ENCODE data around the gene PLAC8L1.

PLAC8L1 gene

DNA sequence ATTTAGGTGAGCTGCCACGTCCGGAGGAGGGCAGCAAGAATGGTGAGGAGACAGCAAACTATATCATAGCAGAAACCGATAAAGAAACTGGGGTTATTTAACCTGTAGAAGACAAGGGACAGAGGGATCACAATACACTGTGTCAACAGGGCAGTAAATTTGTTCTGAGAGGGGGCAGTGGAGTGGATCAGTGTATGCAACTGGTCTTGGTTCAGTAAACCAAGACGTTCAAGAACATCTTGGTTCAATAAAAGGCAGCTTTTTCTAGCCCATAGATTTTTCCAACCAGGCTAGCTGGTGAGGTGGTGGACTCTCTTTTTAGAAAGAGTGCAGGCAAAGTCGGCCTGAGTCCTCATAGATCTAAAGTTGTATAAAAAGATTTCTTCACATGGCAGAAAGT is 55.3 kb downstream of the PLAC8L1 start:
- Histone ChIP-seq H3K4me1 (ENCODE audit: control insufficient read depth, low read length) (no peaks in the 10 kb centered on the region), H3K36me3 (ENCODE audit: control insufficient read depth, low read length) (no peaks in the 10 kb centered on the region), H3K27ac (ENCODE audit: low read depth, low read length) (no peak overlapping the region), H3K27me3 (ENCODE audit: control insufficient read depth, low read length) (peaks cover 14% of the 10 kb centered on the region), H3K9me2 (replicated peaks; ENCODE audit: control insufficient read depth, low read length) (no peaks in the 10 kb centered on the region), H3K4me2 (ENCODE audit: low read length) (no peak overlapping the region), H4K20me1 (ENCODE audit: control insufficient read depth, insufficient read depth, low read depth, low read length) (no peaks in the 10 kb centered on the region), H3K79me2 (ENCODE audit: control insufficient read depth, low read length) (no peaks in the 10 kb centered on the region), H3K9me3 (ENCODE audit: control insufficient read depth, insufficient read depth, low read length) (no peaks in the 10 kb centered on the region), H3K4me3 (ENCODE audit: low read length) (no peak overlapping the region), H3F3A (ENCODE audit: control insufficient read depth, insufficient read depth) (no peaks in the 10 kb centered on the region)
- no peak for TF ChIP-seq EZH2phosphoT487 (IDR thresholded peaks at IDR 0.05; ENCODE audit: borderline replicate concordance, low read length)
- TF ChIP-seq, protein P1, sequence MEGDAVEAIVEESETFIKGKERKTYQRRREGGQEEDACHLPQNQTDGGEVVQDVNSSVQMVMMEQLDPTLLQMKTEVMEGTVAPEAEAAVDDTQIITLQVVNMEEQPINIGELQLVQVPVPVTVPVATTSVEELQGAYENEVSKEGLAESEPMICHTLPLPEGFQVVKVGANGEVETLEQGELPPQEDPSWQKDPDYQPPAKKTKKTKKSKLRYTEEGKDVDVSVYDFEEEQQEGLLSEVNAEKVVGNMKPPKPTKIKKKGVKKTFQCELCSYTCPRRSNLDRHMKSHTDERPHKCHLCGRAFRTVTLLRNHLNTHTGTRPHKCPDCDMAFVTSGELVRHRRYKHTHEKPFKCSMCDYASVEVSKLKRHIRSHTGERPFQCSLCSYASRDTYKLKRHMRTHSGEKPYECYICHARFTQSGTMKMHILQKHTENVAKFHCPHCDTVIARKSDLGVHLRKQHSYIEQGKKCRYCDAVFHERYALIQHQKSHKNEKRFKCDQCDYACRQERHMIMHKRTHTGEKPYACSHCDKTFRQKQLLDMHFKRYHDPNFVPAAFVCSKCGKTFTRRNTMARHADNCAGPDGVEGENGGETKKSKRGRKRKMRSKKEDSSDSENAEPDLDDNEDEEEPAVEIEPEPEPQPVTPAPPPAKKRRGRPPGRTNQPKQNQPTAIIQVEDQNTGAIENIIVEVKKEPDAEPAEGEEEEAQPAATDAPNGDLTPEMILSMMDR (IDR thresholded peaks at IDR 0.05; ENCODE audit: low read depth, low read length, poor library complexity, severe bottlenecking): no peak

DNA sequence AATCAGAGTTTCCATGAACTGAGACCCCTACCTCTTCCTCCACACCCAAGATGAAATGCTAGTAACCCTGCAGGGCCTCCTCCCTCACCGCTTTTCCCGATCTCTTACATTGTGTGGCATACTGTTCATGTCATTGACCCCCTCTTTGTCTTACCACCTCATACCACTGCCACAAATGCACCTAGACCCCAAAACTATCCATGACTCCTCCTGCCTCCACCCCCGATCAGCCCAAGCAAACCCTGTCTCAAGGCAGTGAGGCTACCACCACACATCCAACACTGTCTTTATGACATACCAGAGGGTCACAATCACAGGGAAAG is 55.7 kb downstream of the PLAC8L1 start:
- no peaks in the 10 kb centered on the region for H3K79me2 ChIP-seq (ENCODE audit: control insufficient read depth, low read length)
- H3K36me3 ChIP-seq (ENCODE audit: control insufficient read depth, low read length): no peaks in the 10 kb centered on the region
- TF ChIP-seq EZH2phosphoT487 (IDR thresholded peaks at IDR 0.05; ENCODE audit: borderline replicate concordance, low read length): no peak
- TF ChIP-seq, protein P1 (IDR thresholded peaks at IDR 0.05; ENCODE audit: low read depth, low read length, poor library complexity, severe bottlenecking): peak; percentile 5
- H3K9me3 ChIP-seq (ENCODE audit: control insufficient read depth, insufficient read depth, low read length): no peaks in the 10 kb centered on the region
- H3K27ac ChIP-seq (ENCODE audit: low read depth, low read length): no peak overlapping the region
- H4K20me1 ChIP-seq (ENCODE audit: control insufficient read depth, insufficient read depth, low read depth, low read length): no peaks in the 10 kb centered on the region
- H3K4me3 ChIP-seq (ENCODE audit: low read length): no peak overlapping the region
- H3K27me3 ChIP-seq (ENCODE audit: control insufficient read depth, low read length): peaks cover 14% of the 10 kb centered on the region; the same call in 1 of the 2 replicates
- no peaks in the 10 kb centered on the region for H3F3A ChIP-seq (ENCODE audit: control insufficient read depth, insufficient read depth)
- no peak overlapping the region for H3K4me2 ChIP-seq (ENCODE audit: low read length)
- no peaks in the 10 kb centered on the region for H3K9me2 ChIP-seq (replicated peaks; ENCODE audit: control insufficient read depth, low read length)
- H3K4me1 ChIP-seq (ENCODE audit: control insufficient read depth, low read length): no peaks in the 10 kb centered on the region

DNA sequence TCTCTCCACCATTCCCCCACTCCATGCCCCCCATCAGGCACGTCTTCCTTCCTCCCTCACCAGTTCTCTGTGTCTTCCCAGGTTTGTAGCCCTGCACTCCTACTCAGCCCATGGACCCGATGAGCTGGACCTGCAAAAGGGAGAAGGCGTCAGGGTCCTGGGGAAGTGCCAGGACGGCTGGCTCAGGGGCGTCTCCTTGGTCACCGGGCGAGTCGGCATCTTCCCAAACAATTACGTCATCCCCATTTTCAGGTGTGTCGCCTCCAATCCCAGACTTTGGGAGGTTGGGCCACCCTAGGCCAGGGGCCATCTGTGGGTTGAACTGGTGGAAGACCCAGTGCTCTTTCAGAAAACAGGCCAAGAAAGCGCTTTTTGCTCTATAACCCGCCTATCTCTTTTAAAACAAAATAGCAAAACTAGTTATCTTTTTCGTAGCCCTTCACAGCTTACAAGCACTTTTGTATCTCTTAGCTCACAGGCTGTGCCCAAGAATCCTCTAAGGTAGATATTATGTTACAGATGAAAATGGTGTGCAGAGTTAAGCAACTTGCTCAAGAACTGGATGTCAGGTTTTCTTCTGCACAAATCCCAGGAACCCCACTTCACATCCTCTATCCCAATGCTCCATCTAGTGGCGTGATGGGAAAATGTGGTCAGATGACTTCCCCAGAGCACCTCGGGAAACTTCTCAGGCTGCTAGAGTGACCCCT is 56.2 kb downstream of the PLAC8L1 start:
- no peaks in the 10 kb centered on the region for H3K9me3 ChIP-seq (ENCODE audit: control insufficient read depth, insufficient read depth, low read length)
- no peaks in the 10 kb centered on the region for H3F3A ChIP-seq (ENCODE audit: control insufficient read depth, insufficient read depth)
- H3K4me1 ChIP-seq (ENCODE audit: control insufficient read depth, low read length): no peaks in the 10 kb centered on the region
- peaks cover 14% of the 10 kb centered on the region; the same call in 1 of the 2 replicates for H3K27me3 ChIP-seq (ENCODE audit: control insufficient read depth, low read length)
- H3K4me2 ChIP-seq (ENCODE audit: low read length): no peak overlapping the region
- no peak overlapping the region for H3K27ac ChIP-seq (ENCODE audit: low read depth, low read length)
- no peak overlapping the region for H3K4me3 ChIP-seq (ENCODE audit: low read length)
- H4K20me1 ChIP-seq (ENCODE audit: control insufficient read depth, insufficient read depth, low read depth, low read length): no peaks in the 10 kb centered on the region
- TF ChIP-seq, protein P1 (IDR thresholded peaks at IDR 0.05; ENCODE audit: low read depth, low read length, poor library complexity, severe bottlenecking): peak; percentile 65
- no peak for TF ChIP-seq EZH2phosphoT487 (IDR thresholded peaks at IDR 0.05; ENCODE audit: borderline replicate concordance, low read length)
- H3K79me2 ChIP-seq (ENCODE audit: control insufficient read depth, low read length): no peaks in the 10 kb centered on the region
- H3K9me2 ChIP-seq (replicated peaks; ENCODE audit: control insufficient read depth, low read length): no peaks in the 10 kb centered on the region
- H3K36me3 ChIP-seq (ENCODE audit: control insufficient read depth, low read length): no peaks in the 10 kb centered on the region

Data from DOHH2 (cell line).